Loucy (cell line): ENCODE data around the gene SECISBP2.
A peak's percentile ranks its signal among the peaks of the same experiment; 100 is the strongest.
"Not testable (repeated sequence)": the region's sequence is repeated elsewhere in the genome, so short reads cannot be mapped to it uniquely, and the experiment has no call there.

Source experiments
- H2AFZ ChIP-seq: fragments of 200-600 bp; sonication (generic); 2 replicates; pipeline ENCODE4 v1.6.0; 2016; ENCODE audit warnings: antibody characterized with exemption, mild to moderate bottlenecking, low read length, moderate library complexity
- H3F3A ChIP-seq: fragments of 200-600 bp; 2 replicates; pipeline ENCODE4 v1.6.0; 2016; ENCODE audit warnings: antibody characterized with exemption, low read depth, mild to moderate bottlenecking
- H3K27me3 ChIP-seq: fragments of 200-600 bp; sonication (generic); 2 replicates; pipeline ENCODE4 v1.6.1; 2014; ENCODE audit warnings: low read length, mild to moderate bottlenecking; ENCODE audit not compliant: insufficient read depth, poor library complexity, severe bottlenecking
- H3K36me3 ChIP-seq: fragments of 200-600 bp; sonication (generic); 2 replicates; pipeline ENCODE4 v1.6.1; 2016; ENCODE audit warnings: low read length; ENCODE audit not compliant: insufficient read depth
- H3K4me1 ChIP-seq: fragments of 200-600 bp; sonication (generic); 2 replicates; pipeline ENCODE4 v1.5.1; 2014; ENCODE audit warnings: low read length, mild to moderate bottlenecking; ENCODE audit not compliant: insufficient read depth, poor library complexity, severe bottlenecking
- H3K4me2 ChIP-seq: fragments of 200-600 bp; sonication (generic); 2 replicates; pipeline ENCODE4 v1.6.0; 2014; ENCODE audit warnings: antibody characterized with exemption, low read length, low read depth, mild to moderate bottlenecking; ENCODE audit not compliant: poor library complexity, severe bottlenecking
- H3K4me3 ChIP-seq: fragments of 200-600 bp; sonication (generic); 2 replicates; pipeline ENCODE4 v1.5.1; 2014; ENCODE audit warnings: low read length, mild to moderate bottlenecking, mixed read lengths; ENCODE audit not compliant: poor library complexity, severe bottlenecking
- H3K79me2 ChIP-seq: fragments of 200-600 bp; sonication (generic); 2 replicates; pipeline ENCODE4 v1.6.1; 2014; ENCODE audit warnings: low read length; ENCODE audit not compliant: insufficient read depth
- H3K9ac ChIP-seq: fragments of 200-600 bp; sonication (generic); 2 replicates; pipeline ENCODE4 v1.6.0; 2014; ENCODE audit warnings: mild to moderate bottlenecking, low read depth, low read length, moderate library complexity; ENCODE audit not compliant: poor library complexity, severe bottlenecking
- H3K9me2 ChIP-seq: fragments of 200-600 bp; sonication (generic); replicated peaks from 2 replicates; pipeline ENCODE4 v1.6.1; 2016; ENCODE audit warnings: low read depth, low read length, mixed read lengths
- H3K9me3 ChIP-seq: fragments of 200-600 bp; sonication (generic); 2 replicates; pipeline ENCODE4 v1.6.1; 2014; ENCODE audit warnings: mild to moderate bottlenecking, antibody characterized with exemption, low read length, low read depth; ENCODE audit not compliant: insufficient read depth
- H4K20me1 ChIP-seq: fragments of 200-600 bp; sonication (generic); 2 replicates; pipeline ENCODE4 v1.6.0; 2014; ENCODE audit warnings: antibody characterized with exemption, low read length, mild to moderate bottlenecking; ENCODE audit not compliant: insufficient read depth, poor library complexity, severe bottlenecking
- EZH2phosphoT487 ChIP-seq: fragments of 200-600 bp; IDR thresholded peaks from 2 replicates; pipeline ENCODE4 v1.6.1; 2018; ENCODE audit warnings: antibody characterized with exemption, mild to moderate bottlenecking, moderate library complexity, borderline replicate concordance
- TF ChIP-seq, protein P1 (sequence below): fragments of 200-600 bp; sonication (generic); conservative IDR thresholded peaks from 2 replicates; pipeline ENCODE4 v1.5.1; 2014; ENCODE audit warnings: mild to moderate bottlenecking, antibody characterized with exemption, low read length

The SECISBP2 gene

DNA sequence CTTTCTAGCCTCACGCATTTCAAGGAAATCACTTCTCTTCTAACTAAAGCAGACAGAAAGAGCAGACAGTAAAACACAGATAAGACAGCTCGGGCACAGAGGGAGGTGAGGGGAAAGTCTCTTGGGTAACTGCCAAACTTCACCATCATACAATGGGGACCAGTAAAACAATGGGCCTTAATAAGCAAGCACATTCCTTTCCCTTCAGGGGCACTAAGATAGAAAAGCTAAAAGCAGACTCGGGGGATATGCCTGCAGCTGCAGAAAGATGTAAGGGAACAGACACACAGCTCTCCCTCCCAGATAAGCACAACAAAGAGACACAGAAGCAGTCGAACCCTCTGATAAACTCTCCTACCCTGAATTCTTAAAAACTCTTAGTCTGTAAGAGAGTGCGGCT lies 22.9 kb upstream of the SECISBP2 start:
- no peaks in the 10 kb centered on the region for H3K9me2 ChIP-seq
- no peaks in the 10 kb centered on the region for H3F3A ChIP-seq
- no peaks in the 10 kb centered on the region for H3K4me1 ChIP-seq
- H3K9me3 ChIP-seq: peaks cover 5% of the 10 kb centered on the region; the same call in 1 of the 2 replicates
- no peak overlapping the region for H3K9ac ChIP-seq
- no peak overlapping the region for H3K4me3 ChIP-seq
- no peak overlapping the region for H3K4me2 ChIP-seq
- no peaks in the 10 kb centered on the region for H3K79me2 ChIP-seq
- H3K27me3 ChIP-seq: peaks cover 9% of the 10 kb centered on the region
- TF ChIP-seq EZH2phosphoT487: no peak
- TF ChIP-seq, protein P1, sequence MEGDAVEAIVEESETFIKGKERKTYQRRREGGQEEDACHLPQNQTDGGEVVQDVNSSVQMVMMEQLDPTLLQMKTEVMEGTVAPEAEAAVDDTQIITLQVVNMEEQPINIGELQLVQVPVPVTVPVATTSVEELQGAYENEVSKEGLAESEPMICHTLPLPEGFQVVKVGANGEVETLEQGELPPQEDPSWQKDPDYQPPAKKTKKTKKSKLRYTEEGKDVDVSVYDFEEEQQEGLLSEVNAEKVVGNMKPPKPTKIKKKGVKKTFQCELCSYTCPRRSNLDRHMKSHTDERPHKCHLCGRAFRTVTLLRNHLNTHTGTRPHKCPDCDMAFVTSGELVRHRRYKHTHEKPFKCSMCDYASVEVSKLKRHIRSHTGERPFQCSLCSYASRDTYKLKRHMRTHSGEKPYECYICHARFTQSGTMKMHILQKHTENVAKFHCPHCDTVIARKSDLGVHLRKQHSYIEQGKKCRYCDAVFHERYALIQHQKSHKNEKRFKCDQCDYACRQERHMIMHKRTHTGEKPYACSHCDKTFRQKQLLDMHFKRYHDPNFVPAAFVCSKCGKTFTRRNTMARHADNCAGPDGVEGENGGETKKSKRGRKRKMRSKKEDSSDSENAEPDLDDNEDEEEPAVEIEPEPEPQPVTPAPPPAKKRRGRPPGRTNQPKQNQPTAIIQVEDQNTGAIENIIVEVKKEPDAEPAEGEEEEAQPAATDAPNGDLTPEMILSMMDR: no peak
- H3K36me3 ChIP-seq: no peaks in the 10 kb centered on the region
- no peaks in the 10 kb centered on the region for H4K20me1 ChIP-seq
- no peak overlapping the region for H2AFZ ChIP-seq

DNA sequence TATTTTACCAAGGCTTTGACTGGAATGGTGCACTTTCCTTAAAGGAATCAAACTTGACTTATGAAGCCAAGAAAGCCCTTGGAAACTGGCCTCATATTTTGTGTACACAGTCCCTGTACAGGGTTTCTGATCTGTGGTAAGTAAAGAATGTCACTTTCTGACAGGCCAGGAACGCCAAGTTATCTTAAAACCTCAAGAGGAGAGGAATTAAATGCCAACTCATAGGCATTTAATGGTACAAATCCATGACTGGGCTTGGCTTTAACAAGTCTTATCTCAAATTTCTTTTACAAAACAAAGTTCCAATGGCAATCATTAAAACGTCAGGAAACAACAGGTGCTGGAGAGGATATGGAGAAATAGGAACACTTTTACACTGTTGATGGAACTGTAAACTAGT lies 16.3 kb upstream of the SECISBP2 start:
- not testable (repeated sequence) for H3K79me2 ChIP-seq, H3F3A ChIP-seq, H3K9me3 ChIP-seq, H3K27me3 ChIP-seq, H3K4me3 ChIP-seq, H2AFZ ChIP-seq, H3K36me3 ChIP-seq, H3K9me2 ChIP-seq, H3K4me2 ChIP-seq, H4K20me1 ChIP-seq, H3K4me1 ChIP-seq, H3K9ac ChIP-seq

DNA sequence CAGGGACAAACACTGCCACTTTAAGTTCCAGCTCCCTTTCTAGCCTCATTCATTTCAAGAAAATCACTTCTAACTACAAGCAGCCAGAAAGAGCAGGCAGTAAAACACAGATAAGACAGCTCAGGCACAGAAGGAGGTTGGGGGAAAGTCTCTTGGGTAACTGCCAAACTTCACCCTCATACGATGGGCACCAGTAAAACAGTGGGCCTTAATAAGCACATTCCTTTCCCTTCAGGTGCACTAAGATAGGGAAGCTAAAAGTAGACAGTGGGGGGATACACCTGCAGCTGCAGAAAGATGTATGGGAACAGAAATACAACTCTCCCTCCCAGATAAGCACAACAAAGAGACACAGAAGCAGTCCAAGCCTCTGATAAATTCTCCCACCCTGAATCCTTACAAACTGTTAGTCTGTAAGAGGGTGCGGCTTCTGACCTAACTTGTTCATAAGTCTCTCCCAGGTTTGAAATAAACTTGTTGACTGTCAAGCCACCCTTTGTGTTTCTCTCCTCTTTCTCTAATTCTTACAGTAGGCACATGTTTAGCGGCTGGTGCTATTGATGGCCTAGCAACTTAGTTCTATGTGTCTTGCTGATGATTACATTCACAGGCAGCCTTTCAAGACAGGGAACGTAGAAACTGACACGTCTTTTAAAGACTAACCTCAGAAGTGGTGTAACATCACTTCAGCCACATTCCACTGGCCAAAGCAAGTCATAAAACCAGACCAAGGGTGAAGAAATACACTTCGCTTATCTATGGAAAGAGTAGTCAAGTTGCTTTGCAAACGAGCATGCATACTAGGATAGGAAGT lies 14.1 kb upstream of the SECISBP2 start:
- Histone ChIP-seq H3K36me3 (no peaks in the 10 kb centered on the region), H3K4me3 (no peak overlapping the region), H3F3A (no peaks in the 10 kb centered on the region), H3K9me2 (no peaks in the 10 kb centered on the region), H2AFZ (peak overlapping the region; percentile 25), H3K9me3 (no peaks in the 10 kb centered on the region), H3K4me2 (peak overlapping the region; percentile 1), H3K27me3 (no peaks in the 10 kb centered on the region), H3K4me1 (peaks cover 5% of the 10 kb centered on the region), H4K20me1 (no peaks in the 10 kb centered on the region), H3K9ac (no peak overlapping the region), H3K79me2 (peaks cover 2% of the 10 kb centered on the region; the same call in 1 of the 2 replicates)
- TF ChIP-seq, protein P1: no peak
- TF ChIP-seq EZH2phosphoT487: no peak

DNA sequence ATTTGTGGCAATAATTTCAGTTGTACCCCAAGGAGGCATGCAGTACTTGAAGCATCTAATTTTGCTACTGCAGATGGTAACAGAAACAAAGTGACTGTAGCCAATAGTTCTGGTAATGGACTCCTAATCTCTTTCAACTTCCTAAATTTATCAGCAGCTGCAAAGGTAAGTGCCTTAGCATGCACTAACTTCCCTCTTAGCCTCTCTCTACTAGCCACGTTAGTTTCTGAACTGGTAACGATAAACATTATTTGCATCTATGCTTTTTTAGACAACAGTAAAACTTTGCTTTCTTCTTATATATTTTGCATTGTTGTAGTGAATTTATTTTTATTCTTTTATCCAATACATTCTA lies 13.5 kb upstream of the SECISBP2 start:
- H3K4me1 ChIP-seq: peaks cover 10% of the 10 kb centered on the region
- no peaks in the 10 kb centered on the region for H3K9me3 ChIP-seq
- peaks cover 7% of the 10 kb centered on the region for H3K79me2 ChIP-seq
- H4K20me1 ChIP-seq: no peaks in the 10 kb centered on the region
- no peaks in the 10 kb centered on the region for H3K9me2 ChIP-seq
- no peak overlapping the region for H2AFZ ChIP-seq
- no peaks in the 10 kb centered on the region for H3K27me3 ChIP-seq
- H3K9ac ChIP-seq: no peak overlapping the region
- H3K4me3 ChIP-seq: no peak overlapping the region
- no peak overlapping the region for H3K4me2 ChIP-seq
- no peaks in the 10 kb centered on the region for H3K36me3 ChIP-seq
- TF ChIP-seq, protein P1: no peak
- no peak for TF ChIP-seq EZH2phosphoT487
- no peaks in the 10 kb centered on the region for H3F3A ChIP-seq
